HCT116 (cell line): ENCODE results near the gene CDC42BPA. TPM values are rescaled to one million over a fixed set of nuclear protein-coding genes. Genes with fewer than 3 reads are reported as not detected.

Experiments used
- ATAC-seq: fragments of 200-7000 bp; cut with Tn5 transposase; 2 replicates; pipeline ENCODE4 v1.9.1; 2020; ENCODE audit warnings: mild to moderate bottlenecking, moderate library complexity
- BruUV-seq: library from RNA; stranded (reverse); fragments of 400-500 nt; replicated peaks from 2 replicates; lab custom pipeline; 2021; lab: Mats Ljungman, UMichigan
- CTCF ChIA-PET: fragments of 300-600 bp; sonication (Branson Sonifier 250); formaldehyde crosslinking; loops from one replicate; lab custom pipeline; 2021; ENCODE audit warnings: antibody characterized with exemption; lab: Charles Lee
- POLR2A ChIA-PET: fragments of 300-600, 350-600 bp; sonication (Branson Sonifier 250); formaldehyde crosslinking; loops from one replicate; lab custom pipeline; 2021; ENCODE audit warnings: antibody characterized with exemption; lab: Charles Lee
- RAD21 ChIA-PET, 2 experiments: fragments of 300-600 bp; sonication (Branson Sonifier 250); formaldehyde crosslinking; loops; one replicate each; lab custom pipeline; 2023; ENCODE audit warnings: low total read pairs in 2 of 2; ENCODE audit not compliant: uncharacterized antibody in 2 of 2, unreplicated experiment in 2 of 2, low non-redundant PET in 1 of 2; lab: Charles Lee
- DNase-seq: peaks from one replicate; pipeline ENCODE4 v3.0.0-alpha.2; 2010; ENCODE audit warnings: low read depth, low spot score
- H2AFZ ChIP-seq: fragments of 200-600 bp; shearing (Covaris generic), sonication (generic); 2 replicates; pipeline ENCODE4 v1.6.1; 2017; ENCODE audit warnings: low read depth, mixed run types, mixed read lengths, antibody characterized with exemption, low read length; ENCODE audit not compliant: poor library complexity, severe bottlenecking
- H3K27ac ChIP-seq: 2 replicates; pipeline ENCODE4 v1.5.1; 2012; ENCODE audit warnings: low read depth, low read length
- H3K27me3 ChIP-seq: fragments of 200-600 bp; sonication (generic); 2 replicates; pipeline ENCODE4 v1.6.1; 2016; ENCODE audit warnings: mixed run types, low read length, mixed read lengths; ENCODE audit not compliant: insufficient read depth
- H3K36me3 ChIP-seq, 2 experiments: fragments of 200-500 bp in 1 of 2; fragments of 200-600 bp in 1 of 2; sonication (Bioruptor generic) in 1 of 2; sonication (generic) in 1 of 2; 2 replicates each; pipeline versions ENCODE4 v1.5.1 to v1.6.1; 2014 to 2016; ENCODE audit warnings: low read length in 2 of 2, inconsistent platforms in 1 of 2, mixed read lengths in 1 of 2, mixed run types in 1 of 2; ENCODE audit not compliant: insufficient read depth in 2 of 2, control insufficient read depth in 1 of 2
- H3K4me1 ChIP-seq, 2 experiments: fragments of 200-600 bp in 1 of 2; sonication (generic) in 1 of 2; 2 replicates each; pipeline versions ENCODE4 v1.5.1 to v1.6.1; 2012 to 2017; ENCODE audit warnings: low read length in 2 of 2, inconsistent platforms in 1 of 2, mild to moderate bottlenecking in 1 of 2, mixed read lengths in 1 of 2, mixed run types in 1 of 2, moderate library complexity in 1 of 2; ENCODE audit not compliant: insufficient read depth in 2 of 2, control insufficient read depth in 1 of 2
- H3K4me2 ChIP-seq: fragments of 200-600 bp; sonication (generic); 2 replicates; pipeline ENCODE4 v1.6.1; 2017; ENCODE audit warnings: mixed run types, low read length, mixed read lengths
- H3K4me3 ChIP-seq, 2 experiments: fragments of 200-600 bp in 1 of 2; sonication (generic) in 1 of 2; replicated peaks in 1 of 2; 2 replicates each; pipeline ENCODE4 v1.5.1; 2011 to 2016; ENCODE audit warnings: low read length in 2 of 2, control low read depth in 1 of 2, low read depth in 1 of 2, mild to moderate bottlenecking in 1 of 2, mixed read lengths in 1 of 2, mixed run types in 1 of 2
- H3K79me2 ChIP-seq: fragments of 200-600 bp; sonication (generic); 2 replicates; pipeline ENCODE4 v1.6.1; 2017; ENCODE audit warnings: mild to moderate bottlenecking, mixed run types, low read length, moderate library complexity, mixed read lengths; ENCODE audit not compliant: insufficient read depth
- H3K9ac ChIP-seq: fragments of 200-600 bp; sonication (generic); 2 replicates; pipeline ENCODE4 v1.6.1; 2016; ENCODE audit warnings: low read length, mixed read lengths
- H3K9me2 ChIP-seq: fragments of 200-600 bp; sonication (generic), shearing (Covaris generic); 2 replicates; pipeline ENCODE4 v1.6.1; 2017; ENCODE audit warnings: mixed run types, mild to moderate bottlenecking, moderate library complexity; ENCODE audit not compliant: insufficient read depth
- H3K9me3 ChIP-seq, 2 experiments: fragments of 200-500 bp in 1 of 2; fragments of 200-600 bp in 1 of 2; sonication (Bioruptor generic) in 1 of 2; sonication (generic) in 1 of 2; 2 replicates each; pipeline ENCODE4 v1.6.1; 2014 to 2017; ENCODE audit warnings: low read length in 2 of 2, mixed read lengths in 2 of 2, inconsistent platforms in 1 of 2, low read depth in 1 of 2, mild to moderate bottlenecking in 1 of 2, mixed run types in 1 of 2, moderate library complexity in 1 of 2; ENCODE audit not compliant: control insufficient read depth in 1 of 2, insufficient read depth in 1 of 2
- H4K20me1 ChIP-seq: fragments of 200-600 bp; sonication (generic), shearing (Covaris generic); 2 replicates; pipeline ENCODE4 v1.6.1; 2017; ENCODE audit warnings: mixed run types, mild to moderate bottlenecking, moderate library complexity; ENCODE audit not compliant: insufficient read depth
- CBX3 ChIP-seq: IDR thresholded peaks from 2 replicates; pipeline ENCODE4 v1.6.1; 2012; ENCODE audit warnings: low read depth
- CEBPB ChIP-seq: IDR thresholded peaks from 2 replicates; pipeline ENCODE4 v1.6.1; 2012; ENCODE audit warnings: low read depth
- EGR1 ChIP-seq: IDR thresholded peaks from 2 replicates; pipeline ENCODE4 v1.6.1; 2012; ENCODE audit warnings: low read depth
- ELF1 ChIP-seq: IDR thresholded peaks from 2 replicates; pipeline ENCODE4 v1.6.1; 2012; ENCODE audit warnings: low read depth, borderline replicate concordance
- EZH2 ChIP-seq: fragments of 200-600 bp; sonication (generic); IDR thresholded peaks from 2 replicates; pipeline ENCODE4 v1.6.1; 2017; ENCODE audit warnings: antibody characterized with exemption, mixed run types
- EZH2phosphoT487 ChIP-seq: fragments of 200-600 bp; IDR thresholded peaks from 2 replicates; pipeline ENCODE4 v1.6.1; 2018; ENCODE audit warnings: antibody characterized with exemption, borderline replicate concordance
- FOSL1 ChIP-seq: IDR thresholded peaks from 2 replicates; pipeline ENCODE4 v1.6.1; 2012; ENCODE audit warnings: low read depth
- JUND ChIP-seq: IDR thresholded peaks from 2 replicates; pipeline ENCODE4 v1.6.1; 2012
- POLR2A ChIP-seq: IDR thresholded peaks from 2 replicates; pipeline ENCODE4 v1.7.0; 2011; ENCODE audit warnings: borderline replicate concordance; ENCODE audit not compliant: insufficient read depth, insufficient read length; ENCODE audit errors: extremely low read depth
- POLR2AphosphoS5 ChIP-seq: IDR thresholded peaks from 2 replicates; pipeline ENCODE4 v1.6.1; 2011; ENCODE audit warnings: mild to moderate bottlenecking, low read depth, low read length, moderate library complexity
- RAD21 ChIP-seq: IDR thresholded peaks from 2 replicates; pipeline ENCODE4 v1.6.1; 2012; ENCODE audit warnings: low read depth, mild to moderate bottlenecking
- SIN3A ChIP-seq: IDR thresholded peaks from 2 replicates; pipeline ENCODE4 v1.6.1; 2012; ENCODE audit warnings: low read depth
- SP1 ChIP-seq: IDR thresholded peaks from 2 replicates; pipeline ENCODE4 v1.6.1; 2012; ENCODE audit warnings: low read depth
- TCF7L2 ChIP-seq: IDR thresholded peaks from 2 replicates; pipeline ENCODE4 v1.7.0; 2011; ENCODE audit warnings: borderline replicate concordance, inconsistent platforms; ENCODE audit not compliant: insufficient read depth, insufficient read length; ENCODE audit errors: extremely low read depth
- YY1 ChIP-seq: IDR thresholded peaks from 2 replicates; pipeline ENCODE4 v1.6.1; 2011; ENCODE audit warnings: low read length, low read depth, moderate library complexity, mild to moderate bottlenecking; ENCODE audit not compliant: insufficient replicate concordance; ENCODE audit errors: extremely low read depth
- ZFX ChIP-seq: fragments of 450-650 bp; IDR thresholded peaks from 2 replicates; pipeline ENCODE4 v1.6.1; 2017
- ZNF274 ChIP-seq: fragments of 200-500 bp; sonication (Bioruptor generic); IDR thresholded peaks from 2 replicates; pipeline ENCODE4 v1.6.1; 2014; ENCODE audit warnings: mild to moderate bottlenecking, low read depth, low read length, inconsistent platforms
- intact Hi-C: fragments of 100-400 bp; cut with micrococcal nuclease; formaldehyde crosslinking; loops from 2 replicates; pipeline ENCODE4 v1.10.0; 2022
- total RNA-seq: library from RNA; stranded (reverse); gene quantifications from one replicate; pipeline ENCODE4 v1.2.1, GENCODE V29; 2021; ENCODE audit not compliant: unreplicated experiment
- TF ChIP-seq, protein P1 (sequence below): IDR thresholded peaks from 2 replicates; pipeline ENCODE4 v1.6.1; 2012; ENCODE audit warnings: low read depth
- TF ChIP-seq, protein P2 (sequence below): IDR thresholded peaks from 2 replicates; pipeline ENCODE4 v1.6.1; 2012
- TF ChIP-seq, protein P3 (sequence below): IDR thresholded peaks from 2 replicates; pipeline ENCODE4 v1.6.1; 2012

Gene CDC42BPA
- total RNA-seq, 1 experiment from 2014 or later, result 44.0 TPM

DNA sequence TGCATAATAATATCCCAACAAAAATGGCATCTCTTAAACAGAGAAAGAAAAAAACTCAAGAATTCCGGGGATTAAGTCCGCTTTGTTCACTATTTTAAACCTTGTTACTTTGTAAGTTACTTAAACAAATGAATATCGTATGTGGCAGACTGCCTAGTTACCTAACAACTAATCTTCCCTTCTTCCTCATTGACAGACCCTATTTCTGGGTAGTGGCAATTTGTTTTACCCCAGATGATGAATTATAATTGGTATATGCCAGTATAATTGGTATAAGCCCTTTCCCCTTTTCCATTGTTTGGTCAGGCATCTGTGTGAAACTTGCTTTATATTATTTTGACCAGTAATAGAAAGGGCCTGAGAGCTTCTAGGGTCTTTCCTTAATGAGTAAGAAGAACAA is 52.4 kb downstream of the CDC42BPA start:
- ATAC-seq, result no peak
- no TSS peak for BruUV-seq
- H3K79me2 ChIP-seq, result peaks cover 92% of the 10 kb centered on the region
- no peak overlapping the region for H3K4me2 ChIP-seq
- H3K9me3 ChIP-seq, result no peaks in the 10 kb centered on the region
- no peak overlapping the region for H3K9ac ChIP-seq
- no peaks in the 10 kb centered on the region for H3K36me3 ChIP-seq
- DNase-seq, result no peak
- no peak overlapping the region for H3K4me3 ChIP-seq
- RAD21 ChIA-PET, result no interaction called here
- peaks cover 21% of the 10 kb centered on the region for H4K20me1 ChIP-seq
- H3K4me1 ChIP-seq, result 0 out of 4 replicates have a peak, but pooled peaks cover 0 to 3% of the 10 kb centered on the region in 2 experiments
- POLR2A ChIA-PET, result no interaction called here
- intact Hi-C loops, result no loop called here
- no peak overlapping the region for H2AFZ ChIP-seq
- CTCF ChIA-PET, result interaction anchor here (2.3 kb wide), 1 partner anchor 8 kb away, joined by 14 read pairs; no protein-coding TSS in a partner anchor
- TF ChIP-seq TCF7L2 (no peak), POLR2AphosphoS5 (no peak), EZH2 (no peak), ELF1 (no peak), EGR1 (no peak), JUND (no peak), ZFX (no peak), CBX3 (no peak), SP1 (no peak), POLR2A (no peak), YY1 (no peak), EZH2phosphoT487 (no peak), SIN3A (no peak), FOSL1 (no peak), RAD21 (no peak), ZNF274 (no peak), CEBPB (no peak)
- TF ChIP-seq, protein P1, sequence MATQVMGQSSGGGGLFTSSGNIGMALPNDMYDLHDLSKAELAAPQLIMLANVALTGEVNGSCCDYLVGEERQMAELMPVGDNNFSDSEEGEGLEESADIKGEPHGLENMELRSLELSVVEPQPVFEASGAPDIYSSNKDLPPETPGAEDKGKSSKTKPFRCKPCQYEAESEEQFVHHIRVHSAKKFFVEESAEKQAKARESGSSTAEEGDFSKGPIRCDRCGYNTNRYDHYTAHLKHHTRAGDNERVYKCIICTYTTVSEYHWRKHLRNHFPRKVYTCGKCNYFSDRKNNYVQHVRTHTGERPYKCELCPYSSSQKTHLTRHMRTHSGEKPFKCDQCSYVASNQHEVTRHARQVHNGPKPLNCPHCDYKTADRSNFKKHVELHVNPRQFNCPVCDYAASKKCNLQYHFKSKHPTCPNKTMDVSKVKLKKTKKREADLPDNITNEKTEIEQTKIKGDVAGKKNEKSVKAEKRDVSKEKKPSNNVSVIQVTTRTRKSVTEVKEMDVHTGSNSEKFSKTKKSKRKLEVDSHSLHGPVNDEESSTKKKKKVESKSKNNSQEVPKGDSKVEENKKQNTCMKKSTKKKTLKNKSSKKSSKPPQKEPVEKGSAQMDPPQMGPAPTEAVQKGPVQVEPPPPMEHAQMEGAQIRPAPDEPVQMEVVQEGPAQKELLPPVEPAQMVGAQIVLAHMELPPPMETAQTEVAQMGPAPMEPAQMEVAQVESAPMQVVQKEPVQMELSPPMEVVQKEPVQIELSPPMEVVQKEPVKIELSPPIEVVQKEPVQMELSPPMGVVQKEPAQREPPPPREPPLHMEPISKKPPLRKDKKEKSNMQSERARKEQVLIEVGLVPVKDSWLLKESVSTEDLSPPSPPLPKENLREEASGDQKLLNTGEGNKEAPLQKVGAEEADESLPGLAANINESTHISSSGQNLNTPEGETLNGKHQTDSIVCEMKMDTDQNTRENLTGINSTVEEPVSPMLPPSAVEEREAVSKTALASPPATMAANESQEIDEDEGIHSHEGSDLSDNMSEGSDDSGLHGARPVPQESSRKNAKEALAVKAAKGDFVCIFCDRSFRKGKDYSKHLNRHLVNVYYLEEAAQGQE, result no peak
- TF ChIP-seq, protein P2, sequence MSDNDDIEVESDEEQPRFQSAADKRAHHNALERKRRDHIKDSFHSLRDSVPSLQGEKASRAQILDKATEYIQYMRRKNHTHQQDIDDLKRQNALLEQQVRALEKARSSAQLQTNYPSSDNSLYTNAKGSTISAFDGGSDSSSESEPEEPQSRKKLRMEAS, result no peak
- TF ChIP-seq, protein P3, sequence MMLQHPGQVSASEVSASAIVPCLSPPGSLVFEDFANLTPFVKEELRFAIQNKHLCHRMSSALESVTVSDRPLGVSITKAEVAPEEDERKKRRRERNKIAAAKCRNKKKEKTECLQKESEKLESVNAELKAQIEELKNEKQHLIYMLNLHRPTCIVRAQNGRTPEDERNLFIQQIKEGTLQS, result no peak
- no peak overlapping the region for H3K27ac ChIP-seq
- no peaks in the 10 kb centered on the region for H3K9me2 ChIP-seq
- H3K27me3 ChIP-seq, result no peaks in the 10 kb centered on the region
